ENCODE measurements around the gene NTSR1.

DNA sequence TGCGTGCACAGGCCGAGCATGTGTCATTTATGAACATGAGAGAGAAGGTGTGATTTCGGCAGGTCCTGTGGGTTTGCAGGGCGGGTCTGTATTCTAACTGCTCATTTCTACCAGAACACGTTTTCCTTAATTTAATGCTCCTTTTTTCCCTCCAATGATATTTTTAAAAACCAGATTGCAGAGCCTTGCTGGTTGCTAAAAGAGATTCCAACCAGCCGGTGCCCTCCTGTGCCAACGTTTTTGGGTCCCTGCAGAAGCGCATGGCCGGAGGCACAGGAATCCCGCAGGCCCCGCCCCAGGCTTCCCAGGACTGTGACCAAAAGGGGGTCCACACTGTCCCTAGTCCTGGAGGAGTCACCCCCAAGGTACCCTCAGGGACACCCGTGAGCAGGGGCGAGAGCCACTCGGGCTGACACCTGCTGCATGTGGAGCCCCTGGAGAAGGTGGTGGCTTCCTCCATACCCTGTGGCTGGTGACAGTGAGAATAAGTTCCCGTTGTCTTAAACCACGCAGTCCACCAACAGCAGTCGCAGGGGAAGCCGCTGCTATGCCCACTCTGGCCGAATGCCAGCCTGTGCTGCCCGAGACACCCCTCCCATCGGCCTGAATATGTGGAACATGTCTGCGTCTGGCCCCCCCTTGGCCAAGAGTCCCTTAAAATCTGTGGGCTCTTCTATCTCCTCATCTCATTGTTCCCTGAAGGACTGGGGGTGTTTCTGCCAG, 15.7 kb upstream of the NTSR1 start:
- no peak for TF ChIP-seq ZNF274 (IDR thresholded peaks at IDR 0.05; ENCODE audit: low read depth, low read length)
- TF ChIP-seq YY1 (IDR thresholded peaks at IDR 0.05; ENCODE audit: insufficient read depth, insufficient read length) = no peak
- no peak for TF ChIP-seq SUZ12 (IDR thresholded peaks at IDR 0.05; ENCODE audit: extremely low read depth, insufficient read depth, insufficient read length)

Measured in NT2/D1 (cell line).